ENCODE results near the gene PAQR6. TPM values are rescaled to one million over a fixed set of nuclear protein-coding genes. Genes with fewer than 3 reads are reported as not detected.
"Not testable (repeated sequence)": the region's sequence is repeated elsewhere in the genome, so short reads cannot be mapped to it uniquely, and the experiment has no call there.

The PAQR6 gene
- total RNA-seq, 1 experiment from 2014 or later: 1.0 TPM

- no peak for DNase-seq (ENCODE audit: low read depth)
Measured at GRCh38 chr1:156232201-156232894, 15.5 kb downstream of the PAQR6 start.

GRCh38 chr1:156230473-156230837 is 17.4 kb downstream of the PAQR6 start:
- DNase-seq (ENCODE audit: low read depth): no peak

- no peak for DNase-seq (ENCODE audit: low read depth)
Measured at GRCh38 chr1:156229809-156230472, 17.9 kb downstream of the PAQR6 start.

- DNase-seq (ENCODE audit: low read depth): no peak
Measured at GRCh38 chr1:156228501-156228900, 19.4 kb downstream of the PAQR6 start.

GRCh38 chr1:156226782-156227181 is 21.1 kb downstream of the PAQR6 start:
- DNase-seq (ENCODE audit: low read depth): no peak

- no peak for DNase-seq (ENCODE audit: low read depth)
Measured at GRCh38 chr1:156226116-156226538, 21.7 kb downstream of the PAQR6 start.

GRCh38 chr1:156225677-156226014 is 22.2 kb downstream of the PAQR6 start:
- no peak for DNase-seq (ENCODE audit: low read depth)

GRCh38 chr1:156221986-156222692 is 25.7 kb downstream of the PAQR6 start:
- no peak for DNase-seq (ENCODE audit: low read depth)

GRCh38 chr1:156220226-156220625 is 27.6 kb downstream of the PAQR6 start:
- no peak for DNase-seq (ENCODE audit: low read depth)

GRCh38 chr1:156217871-156218270 is 30.0 kb downstream of the PAQR6 start:
- peak; percentile 81 for DNase-seq (ENCODE audit: low read depth)

GRCh38 chr1:156216361-156217086 is 31.3 kb downstream of the PAQR6 start:
- not testable (repeated sequence) for DNase-seq (ENCODE audit: low read depth)

GRCh38 chr1:156214024-156214748 is 33.7 kb downstream of the PAQR6 start:
- peak; percentile 91 for DNase-seq (ENCODE audit: low read depth)

- no peak for DNase-seq (ENCODE audit: low read depth)
Measured at GRCh38 chr1:156213644-156213966, 34.3 kb downstream of the PAQR6 start.

- DNase-seq (ENCODE audit: low read depth): peak; percentile 96
Measured at GRCh38 chr1:156212833-156213643, 34.8 kb downstream of the PAQR6 start, which contains the start of gene PMF1. Gene PMF1, plus strand, starts transcription at chr1:156213007. Its CDS starts 9 bp downstream, at chr1:156213016.

- DNase-seq (ENCODE audit: low read depth): no peak
Measured at GRCh38 chr1:156212130-156212529, 35.7 kb downstream of the PAQR6 start.

GRCh38 chr1:156211243-156211642 is 36.6 kb downstream of the PAQR6 start:
- DNase-seq (ENCODE audit: low read depth): peak; percentile 12

GRCh38 chr1:156204686-156205085 is 43.2 kb downstream of the PAQR6 start:
- no peak for DNase-seq (ENCODE audit: low read depth)

- DNase-seq (ENCODE audit: low read depth): peak; percentile 60
Measured at GRCh38 chr1:156203331-156203730, 44.5 kb downstream of the PAQR6 start.

- no peak for DNase-seq (ENCODE audit: low read depth)
Measured at GRCh38 chr1:156200044-156200443, 47.8 kb downstream of the PAQR6 start.

- DNase-seq (ENCODE audit: low read depth): no peak
Measured at GRCh38 chr1:156198831-156199349, 49.0 kb downstream of the PAQR6 start.

- DNase-seq (ENCODE audit: low read depth): no peak
Measured at GRCh38 chr1:156196445-156196844, 51.4 kb downstream of the PAQR6 start.
